GM19463 (cell line): ENCODE measurements around the gene PIK3AP1.

Source experiments
- ATAC-seq: cut with Tn5 transposase; IDR thresholded peaks from one replicate; pipeline ENCODE4 v1.9.1; 2021; ENCODE audit warnings: mild to moderate bottlenecking, moderate library complexity; ENCODE audit not compliant: unreplicated experiment

Gene PIK3AP1

DNA sequence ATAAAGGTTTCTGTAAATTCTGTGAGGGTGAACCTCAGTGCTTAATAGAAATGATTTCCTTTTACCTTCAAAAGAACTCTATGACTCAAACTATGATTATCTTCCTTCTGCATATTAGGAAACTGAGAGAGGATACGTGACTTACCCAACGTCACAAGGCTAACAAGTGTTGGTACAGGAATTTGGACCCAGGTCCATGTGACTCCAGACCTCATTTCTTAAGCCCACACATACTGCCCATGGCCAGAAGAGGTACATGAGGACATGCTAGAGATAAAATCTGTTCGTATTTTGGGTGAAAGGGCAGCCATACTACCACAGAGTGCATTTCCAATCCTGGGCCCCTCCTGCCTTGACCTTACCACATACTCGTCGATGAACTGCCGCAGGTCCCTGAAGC, 72.0 kb downstream of the PIK3AP1 start:
- ATAC-seq, result no peak

DNA sequence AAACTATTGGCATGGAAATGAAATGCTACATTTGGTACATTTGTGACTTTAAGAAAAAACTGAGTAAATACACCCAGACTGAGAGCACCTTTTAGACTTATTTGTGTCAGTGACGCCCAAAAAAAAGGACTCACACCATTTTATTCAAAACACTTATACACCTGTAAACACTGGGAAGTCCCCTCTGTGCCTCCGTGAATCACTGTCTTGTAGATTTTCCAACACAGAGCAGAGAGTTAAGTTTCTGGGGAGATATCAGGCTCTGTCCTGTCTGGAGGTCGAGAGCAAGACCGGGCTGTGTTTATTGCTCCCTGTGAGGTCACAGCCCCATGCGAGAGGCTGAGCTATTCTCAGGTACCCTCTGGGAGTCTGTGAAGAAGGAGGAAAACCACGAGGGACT, 72.8 kb downstream of the PIK3AP1 start:
- no peak for ATAC-seq

DNA sequence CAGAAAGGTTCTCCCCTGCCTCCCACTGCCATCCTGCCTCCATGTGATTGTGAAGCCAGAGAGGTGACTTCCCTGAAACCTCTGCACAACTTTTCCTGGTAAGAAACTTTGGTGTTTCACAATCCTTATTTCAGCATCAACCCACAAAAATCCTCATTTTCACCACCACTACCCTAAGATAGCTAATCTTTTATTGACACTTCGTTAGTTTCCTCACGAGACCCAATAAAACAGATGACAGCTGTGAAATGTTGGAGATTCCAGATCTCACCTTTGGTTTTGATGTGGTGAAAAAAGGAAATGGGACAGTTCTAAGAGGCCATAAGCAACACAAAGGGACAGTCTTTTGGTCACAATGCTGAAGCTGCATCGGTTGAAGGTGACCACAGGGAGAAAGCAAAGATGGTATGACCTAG, 73.6 kb downstream of the PIK3AP1 start:
- ATAC-seq, result no peak

DNA sequence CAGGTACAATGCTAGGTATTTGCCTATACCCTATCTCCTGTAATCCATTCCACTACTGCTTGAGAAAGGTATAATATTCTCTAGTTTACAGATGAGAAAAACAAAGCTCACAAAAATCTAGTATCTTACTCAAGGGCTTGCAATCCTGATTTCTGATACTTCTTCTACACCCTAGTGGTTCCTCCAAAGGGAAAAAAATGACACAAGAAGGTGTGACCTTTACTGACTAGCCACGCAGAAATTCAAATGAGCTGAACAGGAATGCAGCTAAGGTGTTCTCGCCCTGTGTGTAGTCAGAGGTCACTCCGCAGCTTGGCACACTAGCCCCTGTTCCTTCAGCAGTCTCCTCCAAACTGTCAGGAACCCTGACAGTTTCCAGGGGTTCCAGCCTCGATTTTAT, 74.0 kb downstream of the PIK3AP1 start:
- ATAC-seq, result no peak

DNA sequence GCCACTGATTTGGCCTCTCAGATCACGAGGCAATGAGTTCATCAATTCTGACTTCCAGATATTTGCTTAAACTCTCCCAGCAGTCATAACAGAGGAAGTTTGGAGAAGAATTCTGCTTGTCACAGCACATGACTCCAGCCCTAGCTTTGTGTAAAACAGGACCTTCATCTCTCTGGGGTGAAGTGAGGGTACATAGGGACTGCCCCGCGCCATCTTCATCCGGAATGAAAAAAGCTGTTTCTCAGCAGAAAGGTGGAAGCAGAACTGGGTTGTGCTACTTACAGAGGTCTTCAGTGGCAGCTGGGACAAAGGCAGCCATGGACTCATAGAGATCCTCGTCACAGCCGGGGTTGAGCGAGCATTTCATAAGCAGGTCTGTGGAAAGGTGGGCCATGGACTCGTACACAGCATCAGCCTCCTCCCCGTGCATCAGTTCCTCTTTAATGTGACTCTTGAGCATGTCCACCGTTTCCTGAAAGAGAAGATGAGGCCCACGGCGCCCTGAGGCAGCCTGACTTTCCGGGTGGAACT, 75.1 kb downstream of the PIK3AP1 start:
- no peak for ATAC-seq

DNA sequence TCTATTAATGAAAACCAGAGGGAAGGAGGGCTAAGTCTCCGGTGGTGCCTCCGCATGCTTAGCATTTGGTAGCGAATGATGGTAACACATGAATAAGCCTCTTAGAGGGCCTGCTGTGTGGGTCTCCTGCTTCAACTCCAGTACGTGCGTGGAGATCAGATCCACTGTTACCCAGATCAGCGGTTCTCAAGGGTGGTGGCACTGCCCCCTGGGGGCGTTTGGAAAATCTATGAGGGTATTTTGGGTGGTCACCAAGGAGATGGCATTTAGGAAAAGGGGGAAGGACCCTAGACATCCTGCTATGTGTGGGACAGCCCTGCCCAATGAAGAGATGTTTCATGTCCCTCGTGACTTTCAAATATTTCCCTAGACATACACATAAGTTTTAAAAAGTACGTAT, 76.4 kb downstream of the PIK3AP1 start:
- ATAC-seq, result no peak

DNA sequence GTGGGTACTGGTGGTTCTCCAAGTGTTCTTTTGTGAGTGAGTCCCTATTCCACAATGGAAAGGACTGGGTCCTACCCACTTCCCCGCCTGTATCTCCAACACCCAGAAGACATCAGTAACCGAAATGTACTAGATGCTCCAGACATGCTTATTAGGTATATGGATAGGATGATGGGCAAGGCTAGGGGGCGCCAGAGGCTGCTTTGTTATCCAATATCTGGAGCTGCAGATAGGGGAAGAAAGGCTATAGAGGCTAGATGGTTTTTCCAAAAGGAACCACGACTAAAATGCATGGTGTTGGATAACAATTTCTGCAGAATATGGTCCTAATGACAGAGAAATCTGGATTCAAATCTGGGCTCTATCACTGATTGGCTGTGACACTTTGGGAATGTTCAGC, 77.3 kb downstream of the PIK3AP1 start:
- peak; percentile 41 for ATAC-seq

DNA sequence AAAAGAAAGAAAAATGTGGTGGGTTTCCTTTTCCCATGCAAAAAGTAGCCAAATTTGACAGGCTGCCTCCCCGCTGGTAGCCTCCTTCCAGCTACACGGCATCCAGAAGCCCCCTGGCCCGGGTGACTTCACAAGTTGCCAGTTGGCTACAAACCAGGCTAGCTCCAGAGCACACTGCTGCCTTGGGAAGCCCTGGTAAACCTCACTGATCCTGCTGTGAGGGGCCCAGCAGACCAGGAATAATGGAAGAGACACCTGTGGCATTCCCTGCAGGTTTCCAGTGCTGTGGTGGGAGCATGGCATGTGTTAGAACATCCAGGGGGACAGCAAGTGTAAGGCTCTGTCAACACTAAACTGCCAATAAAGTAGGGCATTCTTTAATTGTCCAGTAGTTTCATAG, 77.8 kb downstream of the PIK3AP1 start:
- no peak for ATAC-seq

DNA sequence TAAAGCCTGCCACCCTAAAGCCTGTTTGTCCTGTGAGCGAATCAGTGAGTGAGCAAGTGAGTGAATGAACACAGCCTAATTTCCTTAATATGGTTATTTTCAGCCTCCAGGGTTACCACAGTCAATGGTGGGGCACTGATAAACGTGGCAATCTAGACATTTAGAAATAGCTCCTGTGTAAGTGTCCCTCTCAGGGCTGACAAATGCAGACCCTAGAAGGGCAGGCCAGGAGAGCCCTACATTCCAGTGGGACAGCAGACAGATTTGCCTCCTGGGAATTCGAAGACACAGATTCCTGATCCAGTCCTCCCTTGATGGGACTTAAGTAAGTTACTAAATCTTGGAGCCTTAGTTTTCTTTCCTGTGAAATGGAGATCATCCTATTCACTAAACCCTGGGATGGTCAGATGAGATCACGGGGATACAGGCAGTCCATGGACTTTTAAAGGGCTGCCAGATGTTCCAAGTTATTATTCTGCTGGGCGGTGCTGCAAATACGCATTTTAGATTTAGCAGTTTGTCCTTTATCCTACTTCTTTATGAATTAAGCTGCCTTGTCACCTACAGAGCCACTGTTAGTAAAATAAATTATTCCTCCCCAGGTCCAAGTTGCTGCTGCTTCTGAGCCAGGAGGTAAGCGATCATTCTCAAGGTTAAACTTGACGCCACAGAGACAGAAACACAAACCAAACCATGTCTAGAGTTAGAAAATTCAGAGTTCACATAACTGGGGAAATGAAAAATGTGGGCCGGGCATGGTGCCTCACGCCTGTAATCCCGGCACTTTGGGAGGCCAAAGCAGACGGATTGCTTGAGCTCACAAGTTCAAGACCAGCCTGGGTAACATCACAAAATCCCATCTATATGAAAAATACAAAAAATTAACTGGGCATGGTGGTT, 78.7 kb downstream of the PIK3AP1 start:
- ATAC-seq, result no peak

DNA sequence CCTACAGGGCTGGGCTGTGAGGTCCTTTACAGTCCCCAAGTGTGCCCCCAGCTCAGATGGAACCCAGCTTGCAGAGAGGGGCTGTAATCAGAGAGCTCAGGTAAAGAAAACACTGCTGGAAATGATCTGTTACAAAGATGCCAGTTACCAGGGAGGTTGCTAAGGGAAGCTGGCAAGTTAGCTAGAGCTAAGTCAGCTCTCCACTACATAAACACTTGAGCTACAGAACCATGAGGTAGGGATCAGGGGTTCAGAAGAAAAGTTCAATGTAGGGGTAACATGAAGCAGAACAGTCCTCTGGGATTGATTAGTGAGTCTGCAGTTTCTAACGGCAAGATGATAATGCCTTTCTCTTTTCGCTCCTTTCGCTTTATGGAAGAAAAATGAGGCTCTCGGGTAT, 80.4 kb downstream of the PIK3AP1 start:
- ATAC-seq, result no peak

DNA sequence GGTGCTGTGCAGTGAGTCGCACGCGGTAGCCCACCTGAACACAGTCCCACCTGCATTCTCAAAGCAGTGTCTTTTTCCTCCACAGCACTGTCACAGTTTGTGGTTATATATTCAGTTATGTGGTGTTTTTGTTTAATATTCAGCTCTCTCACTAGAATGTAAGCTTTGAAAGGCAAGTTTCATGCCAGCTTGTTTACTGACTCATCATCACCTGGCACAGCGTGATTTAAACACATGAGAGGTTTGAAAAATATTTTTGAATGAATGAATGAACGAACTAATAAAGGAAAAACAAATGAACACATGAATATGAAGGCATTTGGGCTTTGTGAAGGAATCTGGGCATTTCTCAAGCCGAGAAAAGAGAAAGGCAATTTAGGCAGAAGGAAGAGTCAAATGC, 81.6 kb downstream of the PIK3AP1 start:
- no peak for ATAC-seq

DNA sequence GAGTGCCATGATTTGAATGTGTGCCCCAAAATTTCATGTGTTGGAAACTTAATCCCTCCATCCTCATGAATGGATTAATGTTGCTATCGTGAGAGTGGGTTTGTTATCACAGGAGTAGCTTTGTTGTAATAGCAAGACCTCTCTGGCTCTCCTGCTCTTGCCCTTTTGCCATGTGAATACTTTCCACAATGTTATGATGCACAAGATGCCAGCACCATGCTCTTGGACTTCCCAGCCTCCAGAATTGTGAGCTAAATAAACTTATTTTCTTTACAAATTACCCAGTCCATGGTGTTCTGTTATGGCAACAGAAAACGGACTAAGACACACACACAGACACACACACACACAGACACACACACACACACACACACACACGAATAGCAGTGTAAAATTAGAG, 82.2 kb downstream of the PIK3AP1 start:
- ATAC-seq, result no peak

DNA sequence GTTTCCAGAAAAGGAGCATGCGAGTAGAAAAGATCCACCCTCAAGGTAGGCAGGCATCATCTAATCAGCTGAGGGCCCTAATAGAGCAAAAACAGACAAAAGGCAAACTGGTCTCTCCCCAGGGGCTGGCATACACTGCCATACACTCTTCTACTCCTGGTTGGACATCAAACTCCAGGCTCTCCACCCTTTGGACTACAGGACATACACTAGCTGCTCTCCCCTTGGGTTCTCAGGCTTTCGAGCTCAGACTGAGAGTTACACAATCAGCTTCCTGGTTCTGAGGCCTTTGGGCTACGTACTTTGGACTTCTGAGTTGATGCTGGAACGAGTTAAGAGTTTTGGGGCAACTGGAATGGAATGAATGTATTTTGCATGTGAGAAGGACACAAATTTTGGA, 82.6 kb downstream of the PIK3AP1 start:
- ATAC-seq, result no peak

DNA sequence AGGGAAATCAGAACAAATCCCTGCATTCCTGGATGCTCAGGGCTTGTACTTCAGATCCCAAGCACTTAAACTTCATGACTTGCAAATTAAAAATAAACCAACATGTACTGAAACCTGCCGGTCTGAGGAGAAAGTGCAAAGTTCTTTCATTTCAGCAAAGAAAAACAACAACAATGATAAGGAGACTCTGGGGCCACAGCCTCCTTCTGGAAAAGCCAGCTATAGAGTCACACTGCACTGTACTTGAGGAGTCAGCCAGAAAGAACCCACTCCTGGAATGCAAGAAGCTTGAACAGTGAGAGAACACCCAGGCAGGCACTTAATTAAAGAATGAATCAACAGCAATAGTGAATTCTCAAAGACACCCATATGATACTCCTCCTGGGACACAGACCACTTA, 83.8 kb downstream of the PIK3AP1 start:
- no peak for ATAC-seq

DNA sequence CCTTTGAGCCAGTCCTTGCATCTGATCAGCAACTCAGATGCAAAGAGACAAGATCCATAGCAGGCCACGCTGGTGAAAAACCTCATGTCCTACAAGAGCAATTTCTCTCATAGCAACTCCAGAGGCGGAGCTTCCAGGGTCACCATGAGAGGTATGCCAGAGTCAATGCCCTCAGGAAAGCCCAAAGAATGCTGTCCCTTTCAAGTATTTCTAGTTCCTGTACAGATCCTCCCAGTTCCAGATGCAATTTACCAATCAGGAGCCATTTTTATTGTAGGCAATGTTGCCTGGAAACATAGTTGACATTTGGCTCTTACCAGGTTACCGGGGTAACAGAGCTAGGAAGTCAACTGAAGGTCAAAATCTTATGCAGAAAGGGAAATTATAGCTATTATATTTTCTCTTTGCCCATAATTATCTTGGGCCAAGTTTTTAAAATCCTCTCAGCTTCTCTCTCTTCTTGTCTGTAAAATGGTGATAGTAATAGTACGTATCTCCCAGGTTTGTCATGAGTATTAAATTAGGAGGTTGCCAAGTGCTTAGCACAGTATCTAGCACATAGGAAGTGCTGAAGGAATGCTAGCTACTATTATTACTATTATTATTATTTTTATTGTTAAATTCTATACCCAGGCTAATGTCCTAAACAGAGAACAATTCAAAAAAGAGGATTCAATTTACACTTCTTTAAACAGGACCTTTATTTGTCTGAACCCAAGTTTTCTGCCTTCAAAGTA, 87.2 kb downstream of the PIK3AP1 start:
- ATAC-seq, result no peak

DNA sequence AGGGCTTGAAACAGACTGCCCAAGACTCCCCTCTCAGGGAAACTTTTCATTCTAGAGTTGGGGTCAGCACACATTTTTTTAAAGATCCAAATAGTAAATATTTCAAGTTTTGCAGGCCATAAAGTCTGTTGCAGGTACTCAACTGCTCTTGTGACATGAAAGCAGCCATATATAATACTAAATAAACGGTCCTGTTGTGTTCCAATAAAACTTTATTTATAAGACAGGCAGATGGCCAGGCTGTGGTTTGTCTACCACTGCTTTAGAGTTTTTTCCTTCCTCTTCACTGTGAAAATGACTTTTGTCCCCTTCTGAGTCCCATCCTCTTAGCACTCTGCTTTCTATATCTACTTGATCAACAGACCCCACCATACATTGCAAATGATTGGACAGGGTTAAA, 93.0 kb downstream of the PIK3AP1 start:
- no peak for ATAC-seq

DNA sequence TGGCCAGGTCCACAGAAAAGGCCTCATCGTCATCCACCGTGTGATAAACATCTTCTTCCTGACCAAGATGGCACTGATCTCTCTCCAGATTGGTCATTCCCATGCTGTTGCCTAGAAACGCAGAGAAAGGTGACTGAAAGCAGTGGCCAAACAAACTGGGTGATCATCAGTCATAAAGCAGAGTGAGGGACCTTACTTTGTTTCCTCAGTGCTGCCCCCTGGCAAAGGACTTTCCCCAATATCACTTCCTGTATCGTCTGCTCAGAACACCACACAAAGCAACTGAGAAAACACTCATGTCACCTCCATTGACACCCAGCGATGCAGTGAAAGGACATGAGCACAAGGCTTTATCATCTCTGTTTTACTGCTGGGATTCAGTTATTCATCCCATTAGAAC, 93.5 kb downstream of the PIK3AP1 start:
- ATAC-seq, result no peak

DNA sequence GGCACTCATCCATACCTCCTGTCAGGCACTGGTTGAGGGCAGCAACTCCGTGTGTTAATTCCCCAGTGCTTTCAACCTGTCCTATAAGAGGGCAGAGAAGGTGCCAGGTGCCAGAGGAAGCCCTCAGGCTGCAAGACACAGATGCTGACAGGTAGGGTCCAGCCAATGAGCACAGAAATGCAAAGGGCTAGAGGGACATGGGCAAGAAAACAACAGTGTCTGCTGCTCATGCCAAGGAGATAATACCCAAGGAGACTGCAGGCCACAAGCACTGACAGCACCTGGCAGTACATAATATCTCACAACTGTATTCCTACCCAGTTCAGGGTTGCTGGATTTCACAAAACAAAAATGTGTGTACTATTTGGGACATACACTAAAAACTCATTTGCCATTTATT, 95.1 kb downstream of the PIK3AP1 start:
- ATAC-seq, result no peak

DNA sequence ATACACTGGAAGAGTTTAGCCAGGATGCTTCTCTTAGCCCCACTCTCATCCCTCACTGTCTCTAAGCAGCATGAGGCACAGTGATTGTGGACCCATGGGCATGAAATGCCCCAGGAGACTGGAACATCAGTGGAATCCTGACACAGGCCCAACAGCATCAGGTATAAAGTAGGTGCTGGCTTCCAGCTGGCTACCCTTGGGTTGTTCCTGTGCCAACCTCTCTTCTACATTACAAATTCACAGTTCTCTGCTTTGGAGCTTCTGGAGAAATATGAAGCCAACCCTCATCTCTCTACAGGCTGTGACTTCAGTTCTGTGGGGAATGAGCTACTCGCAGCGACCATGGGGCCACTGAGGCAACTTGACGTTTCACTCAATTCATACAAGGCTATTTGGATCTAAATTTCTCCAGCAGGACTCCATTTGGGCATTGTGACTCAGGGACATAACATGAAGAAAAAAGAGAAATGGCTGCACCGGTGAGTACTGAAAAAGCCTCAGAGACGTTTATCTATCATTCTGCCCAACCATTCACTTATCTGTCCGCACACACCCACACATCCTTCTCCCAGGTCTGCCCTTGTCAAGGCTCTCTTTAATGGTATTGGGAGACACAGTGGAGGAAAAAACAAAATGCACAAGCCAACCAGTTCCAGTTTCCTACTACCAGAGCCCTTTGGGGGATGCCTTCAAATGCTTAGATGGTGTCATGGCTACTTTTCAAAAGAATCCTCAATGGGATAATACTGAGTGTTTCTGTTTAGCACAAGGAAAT, 98.1 kb downstream of the PIK3AP1 start:
- ATAC-seq, result no peak

DNA sequence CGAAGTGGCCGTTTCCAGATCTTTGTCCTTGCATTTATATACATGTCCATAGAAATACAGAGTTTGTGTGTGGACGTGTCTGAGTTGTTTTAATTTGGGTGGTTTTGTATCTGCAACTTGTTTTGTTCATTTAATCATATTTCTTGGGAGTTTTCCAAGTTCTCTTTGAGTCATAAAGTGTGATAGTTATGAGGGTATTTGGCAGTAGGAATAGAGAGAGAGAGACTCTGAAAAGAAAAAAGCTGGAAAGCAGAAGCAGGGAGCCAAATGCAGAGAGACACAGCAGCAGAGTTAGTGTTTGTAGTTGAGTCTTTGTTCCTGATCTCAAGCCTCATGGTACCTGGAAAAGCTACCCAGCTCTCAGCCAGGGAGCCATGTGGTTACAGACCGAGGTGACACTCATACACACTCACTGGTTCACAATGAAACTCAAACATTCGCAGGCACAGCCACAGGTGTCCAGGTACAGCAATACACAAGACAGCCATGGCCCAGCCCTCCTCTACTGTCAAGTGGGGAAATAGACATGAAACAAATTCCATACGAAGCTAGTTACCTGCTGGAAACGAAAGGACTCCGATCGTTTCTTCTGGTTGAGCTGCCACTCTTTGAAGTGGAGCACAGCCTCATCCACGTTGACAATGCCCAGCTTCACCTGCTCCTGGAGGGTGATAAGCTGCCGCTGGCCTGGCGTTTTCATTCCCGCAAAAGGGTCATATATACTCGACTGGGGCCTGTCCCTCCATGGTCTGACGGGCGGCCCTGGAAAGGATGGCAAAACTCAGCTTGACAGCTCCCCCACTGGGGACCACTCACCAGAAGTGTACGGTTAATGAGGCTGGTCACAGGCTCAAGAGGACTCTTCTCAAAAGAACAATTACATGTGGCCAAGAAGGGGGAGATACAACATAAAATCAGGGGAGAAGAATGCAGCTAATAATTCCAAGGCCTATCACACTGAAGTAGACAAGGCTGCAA, 100.2 kb downstream of the PIK3AP1 start:
- no peak for ATAC-seq
